ENCODE results near the gene ABHD10.

ABHD10 gene

GRCh38 chr3:111978583-111979433 lies at the start of gene ABHD10:
ABHD10 (plus strand) TSS chr3:111979026; CDS start chr3:111979062, 36 bp downstream.
- peak; percentile 99 for DNase-seq (ENCODE audit: low spot score)

- no peak for DNase-seq (ENCODE audit: low spot score)
These were observed 49.3 kb upstream of the ABHD10 start for GRCh38 chr3:111929484-111929883.

GRCh38 chr3:111932946-111933345 lies 45.9 kb upstream of the ABHD10 start:
- DNase-seq (ENCODE audit: low spot score): no peak

GRCh38 chr3:111936191-111936841 lies 42.5 kb upstream of the ABHD10 start:
- no peak for DNase-seq (ENCODE audit: low spot score)

- DNase-seq (ENCODE audit: low spot score): no peak
These were observed 41.9 kb upstream of the ABHD10 start for GRCh38 chr3:111936967-111937366.

GRCh38 chr3:111937871-111938270 lies 41.0 kb upstream of the ABHD10 start:
- no peak for DNase-seq (ENCODE audit: low spot score)

GRCh38 chr3:111939873-111940272 lies 39.0 kb upstream of the ABHD10 start:
- DNase-seq (ENCODE audit: low spot score): no peak

GRCh38 chr3:111943533-111943932 lies 35.3 kb upstream of the ABHD10 start:
- DNase-seq (ENCODE audit: low spot score): no peak

GRCh38 chr3:111944372-111944771 lies 34.5 kb upstream of the ABHD10 start:
- no peak for DNase-seq (ENCODE audit: low spot score)

GRCh38 chr3:111947231-111947630 lies 31.6 kb upstream of the ABHD10 start:
- no peak for DNase-seq (ENCODE audit: low spot score)

- DNase-seq (ENCODE audit: low spot score): no peak
These were observed 30.0 kb upstream of the ABHD10 start for GRCh38 chr3:111948786-111949185.

- DNase-seq (ENCODE audit: low spot score): no peak
These were observed 29.1 kb upstream of the ABHD10 start for GRCh38 chr3:111949712-111950111.

GRCh38 chr3:111951032-111951431 lies 27.8 kb upstream of the ABHD10 start:
- DNase-seq (ENCODE audit: low spot score): no peak

- no peak for DNase-seq (ENCODE audit: low spot score)
These were observed 26.7 kb upstream of the ABHD10 start for GRCh38 chr3:111952086-111952485.

GRCh38 chr3:111952866-111953450 lies 25.9 kb upstream of the ABHD10 start:
- no peak for DNase-seq (ENCODE audit: low spot score)

GRCh38 chr3:111954228-111954990 lies 24.4 kb upstream of the ABHD10 start:
- no peak for DNase-seq (ENCODE audit: low spot score)

- no peak for DNase-seq (ENCODE audit: low spot score)
These were observed 22.9 kb upstream of the ABHD10 start for GRCh38 chr3:111955876-111956275.

GRCh38 chr3:111956449-111956848 lies 22.4 kb upstream of the ABHD10 start:
- DNase-seq (ENCODE audit: low spot score): no peak

GRCh38 chr3:111956995-111957734 lies 21.7 kb upstream of the ABHD10 start:
- DNase-seq (ENCODE audit: low spot score): no peak

- DNase-seq (ENCODE audit: low spot score): peak; percentile 9
These were observed 17.2 kb upstream of the ABHD10 start for GRCh38 chr3:111961461-111962164.

GRCh38 chr3:111963424-111963823 lies 15.4 kb upstream of the ABHD10 start:
- DNase-seq (ENCODE audit: low spot score): no peak
